HG03439 (cell line): ENCODE results near the gene FAM193A.
A peak's percentile ranks its signal among the peaks of the same experiment; 100 is the strongest.
"Not testable (repeated sequence)": the region's sequence is repeated elsewhere in the genome, so short reads cannot be mapped to it uniquely, and the experiment has no call there.

Experiments used
- ATAC-seq: cut with Tn5 transposase; IDR thresholded peaks from one replicate; pipeline ENCODE4 v1.9.1; 2021; ENCODE audit warnings: mild to moderate bottlenecking, moderate library complexity; ENCODE audit not compliant: unreplicated experiment

FAM193A gene

DNA sequence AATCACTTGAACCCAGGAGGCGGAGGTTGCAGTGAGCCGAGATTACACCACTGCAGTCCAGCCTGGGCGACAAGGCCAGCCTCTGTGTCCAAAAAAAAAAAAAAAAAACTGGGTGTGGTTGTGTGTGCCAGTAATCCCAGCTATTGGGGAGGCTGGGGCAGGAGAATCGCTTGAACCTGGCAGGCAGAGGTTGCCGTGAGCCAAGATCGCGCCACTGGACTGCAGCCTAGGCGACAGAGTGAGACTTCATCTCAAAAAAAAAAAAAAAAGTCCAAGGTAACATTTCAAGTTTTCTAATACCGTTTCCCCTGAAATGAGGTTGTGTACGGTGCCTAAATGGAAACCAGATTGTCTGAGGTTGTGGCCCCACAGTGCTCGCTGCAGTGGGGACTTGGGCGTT lies 35.6 kb downstream of the FAM193A start:
- ATAC-seq, result no peak

DNA sequence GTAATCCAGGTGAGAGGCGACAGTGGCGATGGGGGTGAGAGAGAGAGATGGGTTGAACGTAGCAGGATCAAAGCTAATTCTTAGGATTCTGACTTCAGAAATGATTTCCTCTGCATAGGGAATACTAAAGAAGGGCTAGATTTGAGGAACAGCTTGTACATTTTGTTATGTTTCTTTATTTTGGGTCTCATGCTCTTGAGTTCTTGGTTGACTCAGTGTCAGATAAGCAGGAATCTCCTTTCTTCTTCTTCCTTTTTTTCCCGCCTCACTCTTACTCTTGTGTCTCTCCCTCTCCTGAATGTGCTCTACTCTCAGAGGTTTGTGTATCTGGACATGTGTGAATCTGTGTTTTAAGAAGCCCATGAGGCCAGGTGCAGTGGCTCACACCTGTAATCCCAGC lies 36.4 kb downstream of the FAM193A start:
- ATAC-seq, result no peak

DNA sequence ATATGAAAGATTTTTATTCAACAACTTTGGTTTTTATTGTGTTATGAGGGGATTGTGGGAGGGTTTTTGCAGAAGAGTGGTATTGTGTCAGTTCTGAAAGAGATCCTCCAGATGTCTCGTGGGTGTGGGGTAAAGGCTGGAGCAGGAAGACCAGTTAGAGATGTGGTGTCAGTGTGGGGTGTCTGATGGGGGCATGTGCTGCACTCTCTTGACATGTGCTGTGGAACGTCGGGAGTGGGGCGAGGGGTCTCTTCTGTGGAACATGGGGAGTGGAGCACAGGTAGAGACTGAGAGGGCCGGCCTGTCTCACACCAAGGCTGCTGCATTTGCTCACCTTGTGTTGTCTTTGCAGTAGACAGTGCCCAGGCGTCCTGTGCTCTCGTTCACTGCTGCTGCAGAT lies 37.6 kb downstream of the FAM193A start:
- no peak for ATAC-seq

GRCh38 chr4:2574863-2575262 lies 38.4 kb downstream of the FAM193A start:
- ATAC-seq, result no peak

DNA sequence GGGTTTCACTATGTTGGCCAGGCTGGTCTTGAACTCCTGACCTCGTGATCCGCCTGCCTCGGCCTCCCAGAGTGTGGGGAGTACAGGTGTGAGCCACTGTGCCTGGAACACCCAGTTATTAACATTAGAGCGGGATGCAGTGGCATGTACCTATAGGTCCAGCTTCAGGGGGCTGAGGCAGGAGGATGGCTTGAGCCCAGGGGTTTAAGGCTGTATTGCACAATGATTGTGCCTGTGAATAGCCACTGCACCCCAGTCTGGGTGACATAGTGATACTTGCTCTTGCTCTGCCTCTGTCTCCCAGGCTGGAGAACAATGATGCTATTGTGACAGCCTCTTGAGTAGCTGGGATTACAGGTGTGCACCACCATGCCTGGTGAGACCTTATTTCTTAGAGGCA lies 39.8 kb downstream of the FAM193A start:
- ATAC-seq, result no peak

DNA sequence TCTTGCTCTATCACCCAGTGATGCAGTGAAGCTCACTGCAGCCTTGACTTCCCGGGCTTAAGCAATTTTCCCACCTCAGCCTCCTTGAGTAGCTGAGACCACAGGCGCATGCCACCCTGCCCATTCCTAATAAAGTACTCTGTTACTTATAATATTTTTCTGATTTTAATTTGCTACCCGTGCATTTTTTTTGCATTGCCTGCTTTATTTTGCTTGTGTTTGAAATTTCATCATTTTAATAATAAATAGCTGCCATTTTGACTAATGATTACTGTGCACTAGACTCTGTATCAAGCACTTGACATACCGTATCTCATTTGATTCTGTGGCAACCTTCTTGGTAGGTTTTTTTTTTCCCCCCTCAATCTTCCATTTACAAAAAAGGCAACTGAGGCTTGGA lies 41.7 kb downstream of the FAM193A start:
- no peak for ATAC-seq

- ATAC-seq, result no peak
Observed at GRCh38 chr4:2579910-2580309, 43.5 kb downstream of the FAM193A start.

DNA sequence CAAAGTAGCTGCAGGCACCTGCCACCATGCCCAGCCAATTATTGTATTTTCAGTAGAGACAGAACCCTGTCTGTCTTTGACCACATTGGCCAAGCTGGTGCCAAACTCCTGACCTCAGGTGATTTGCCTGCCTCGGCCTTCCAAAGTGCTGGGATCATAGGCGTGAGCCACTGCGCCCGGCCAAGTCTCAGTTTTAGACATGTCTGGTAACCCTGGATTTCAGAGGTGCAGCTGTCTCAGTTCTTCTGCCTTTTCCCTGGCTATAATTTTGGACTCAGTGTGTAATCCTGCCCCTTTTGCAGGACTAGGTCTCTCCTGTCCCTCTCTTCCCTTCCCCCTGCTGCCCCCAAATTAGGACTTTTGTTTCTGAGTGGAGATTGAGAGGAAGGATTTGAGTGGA lies 46.6 kb downstream of the FAM193A start:
- no peak for ATAC-seq

DNA sequence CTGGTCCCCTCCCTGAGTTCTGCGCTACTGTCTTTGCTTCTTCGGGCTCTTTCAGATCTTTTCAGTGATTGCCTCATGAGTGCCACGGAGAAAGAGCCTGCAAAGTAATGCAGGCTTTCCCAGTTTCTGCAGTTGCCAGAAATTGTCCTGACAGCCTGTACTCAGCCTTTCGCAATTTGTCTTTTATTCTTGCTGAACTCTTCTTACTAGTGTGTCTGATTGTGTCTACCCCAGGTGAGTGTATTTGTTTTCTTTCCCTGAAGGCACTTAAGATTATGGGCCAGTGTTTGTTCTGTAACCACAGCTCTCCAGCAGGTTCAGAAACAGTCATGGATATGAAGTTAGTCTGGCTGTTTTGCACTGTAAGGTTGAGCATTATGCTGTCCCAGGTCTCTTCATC lies 47.1 kb downstream of the FAM193A start:
- no peak for ATAC-seq

DNA sequence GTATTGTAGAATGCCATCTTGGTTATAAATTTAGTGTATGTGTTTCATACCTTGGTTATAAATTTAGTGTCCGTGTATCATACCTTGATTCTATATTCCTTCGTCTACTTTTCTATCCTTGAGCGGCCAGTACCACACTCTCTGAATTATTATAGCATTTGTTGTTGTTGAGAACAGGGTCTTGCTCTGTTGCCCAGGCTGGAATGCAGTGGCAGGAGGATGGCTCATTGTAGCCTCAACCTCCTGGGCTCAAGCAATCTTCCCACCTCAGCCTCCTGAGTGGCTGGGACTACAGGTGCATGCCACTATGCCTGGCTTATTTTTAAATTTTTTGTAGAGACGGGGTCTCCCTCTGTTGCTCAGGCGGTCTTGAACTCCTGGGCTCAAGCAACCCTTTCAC lies 50.1 kb downstream of the FAM193A start:
- no peak for ATAC-seq

- ATAC-seq, result no peak
Observed at GRCh38 chr4:2587213-2587823, 50.9 kb downstream of the FAM193A start.

GRCh38 chr4:2588259-2588658 lies 51.8 kb downstream of the FAM193A start:
- ATAC-seq, result no peak

GRCh38 chr4:2591189-2591588 lies 54.7 kb downstream of the FAM193A start:
- no peak for ATAC-seq

DNA sequence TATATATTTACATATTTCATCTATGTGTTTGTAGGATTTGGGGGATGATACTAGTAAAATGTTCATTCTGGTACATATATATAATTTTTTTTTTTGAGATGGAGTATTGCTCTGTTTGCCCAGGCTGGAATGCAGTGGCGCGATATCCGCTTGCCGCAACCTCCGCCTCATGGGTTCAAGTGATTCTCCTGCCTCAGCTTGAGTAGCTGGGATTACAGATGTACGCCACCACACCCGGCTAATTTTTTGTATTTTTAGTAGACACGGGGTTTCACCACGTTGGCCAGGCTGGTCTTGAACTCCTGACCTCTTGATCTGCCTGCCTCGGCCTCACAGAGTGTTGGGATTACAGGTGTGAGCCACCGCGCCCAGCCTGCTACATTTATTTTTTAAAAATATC lies 55.6 kb downstream of the FAM193A start:
- not testable (repeated sequence) for ATAC-seq

DNA sequence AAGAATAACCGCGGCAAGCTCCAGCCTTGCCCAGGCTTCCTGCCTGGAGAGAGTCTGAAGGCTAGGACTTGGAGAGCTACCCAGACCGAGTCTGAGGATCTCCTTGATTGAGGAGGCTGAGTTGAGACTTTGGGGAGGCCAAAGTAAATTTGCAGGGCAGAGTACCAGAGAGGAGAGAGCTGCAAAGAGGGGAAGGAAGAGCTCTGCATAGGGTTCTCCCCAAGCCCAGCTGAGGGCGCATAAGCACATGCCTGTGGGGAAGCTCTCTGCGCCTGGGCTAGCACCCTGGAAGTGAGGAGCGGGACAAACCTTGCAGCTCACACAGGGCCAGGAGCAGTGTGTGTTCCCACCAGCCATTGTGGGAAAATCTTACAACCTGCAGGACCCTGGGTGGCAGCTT lies 56.1 kb downstream of the FAM193A start:
- ATAC-seq, result no peak

GRCh38 chr4:2593003-2593402 lies 56.6 kb downstream of the FAM193A start:
- no peak for ATAC-seq

GRCh38 chr4:2595436-2595835 lies 59.0 kb downstream of the FAM193A start:
- ATAC-seq, result no peak

DNA sequence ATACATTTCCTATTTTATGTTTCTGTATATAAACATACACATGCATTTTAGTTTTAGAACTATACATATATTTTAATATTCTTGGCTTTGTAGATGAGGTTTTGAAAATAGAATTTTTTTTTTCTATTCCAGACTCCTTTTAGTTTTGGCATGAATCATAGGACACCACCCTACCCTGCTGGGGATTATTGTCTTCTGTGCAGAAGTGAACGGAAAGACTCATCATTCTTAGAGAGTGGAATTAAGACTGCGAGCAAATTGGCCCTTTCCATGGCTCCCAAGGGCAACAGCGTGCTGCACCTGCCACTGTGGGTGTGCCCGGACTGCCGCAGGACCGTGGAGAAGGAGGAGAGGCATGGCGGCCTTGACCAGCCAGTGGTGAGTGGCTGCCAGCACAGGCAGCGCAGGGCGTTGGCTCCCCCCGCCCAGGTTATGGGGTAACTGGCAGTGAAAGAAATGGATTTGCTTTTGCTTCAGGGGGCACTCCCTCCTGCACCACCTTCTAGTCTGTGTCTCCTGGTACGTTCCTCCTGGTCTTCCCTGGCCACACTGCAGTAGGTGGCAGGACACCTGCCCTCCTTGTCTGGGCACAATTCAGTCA lies 59.6 kb downstream of the FAM193A start:
- no peak for ATAC-seq

DNA sequence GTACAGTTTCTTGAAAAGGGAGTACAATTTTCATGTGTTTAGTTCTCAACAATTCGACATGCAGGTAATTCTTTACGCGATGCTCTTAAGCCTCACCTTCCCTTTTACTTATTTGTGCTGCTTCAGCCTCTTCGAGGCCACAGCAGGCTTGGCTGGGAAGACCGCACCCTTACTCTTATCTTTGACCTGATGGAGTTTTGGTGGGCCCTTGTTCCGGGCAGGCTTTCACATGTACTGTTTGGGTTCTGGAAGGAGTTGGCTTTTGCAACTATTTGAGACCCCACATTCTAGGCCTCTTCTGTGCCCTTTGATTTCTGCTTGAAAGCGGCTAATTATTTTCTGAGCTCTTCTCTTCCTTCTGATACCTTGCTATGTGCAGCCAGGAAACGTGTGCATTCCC lies 60.2 kb downstream of the FAM193A start:
- ATAC-seq, result no peak

DNA sequence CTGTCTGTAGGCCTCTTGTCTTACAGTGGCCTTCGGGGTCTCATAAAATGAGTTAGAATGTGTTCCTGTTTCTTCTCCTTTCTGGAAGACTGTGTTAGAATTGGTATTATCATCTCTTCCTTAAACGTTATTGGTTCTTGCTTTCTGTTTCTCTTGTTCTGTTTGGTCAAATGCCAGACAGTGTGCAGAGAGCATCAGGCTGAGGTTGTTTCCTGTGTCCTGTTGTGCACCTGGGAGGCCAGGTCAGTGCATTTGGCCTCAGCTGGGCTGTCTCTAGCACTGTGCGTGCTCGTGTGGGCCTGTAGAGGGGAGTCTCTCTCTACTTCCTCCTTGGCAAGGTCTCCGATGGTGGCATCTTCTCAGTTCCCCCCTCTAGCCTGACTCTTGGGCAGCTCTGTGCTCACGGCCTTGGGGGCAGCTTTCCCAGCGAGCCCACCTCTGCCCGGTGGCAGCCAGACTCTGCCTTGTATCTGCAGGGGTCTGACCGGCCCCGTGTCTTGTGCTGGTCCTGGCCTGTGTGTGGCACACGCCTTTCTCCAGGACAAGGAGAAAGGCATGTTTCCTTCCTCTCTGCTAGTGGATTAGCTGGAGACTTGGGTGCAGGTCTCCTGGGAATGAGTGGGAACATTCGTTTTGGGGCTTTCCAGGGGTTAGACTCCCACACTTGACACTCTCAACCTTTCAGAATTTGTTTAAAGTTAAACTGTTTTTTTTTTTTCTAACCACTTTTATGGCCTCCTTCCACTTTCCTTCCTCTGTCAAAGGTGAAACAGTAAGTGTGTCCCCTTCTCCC lies 62.3 kb downstream of the FAM193A start:
- ATAC-seq, result peak; percentile 76

GRCh38 chr4:2599304-2599654 lies 62.8 kb downstream of the FAM193A start:
- ATAC-seq, result no peak

- no peak for ATAC-seq
Observed at GRCh38 chr4:2600878-2601277, 64.4 kb downstream of the FAM193A start.
